Measurements from ENCODE around the gene NRIP2.
"Not testable (repeated sequence)": the region's sequence is repeated elsewhere in the genome, so short reads cannot be mapped to it uniquely, and the experiment has no call there.

The NRIP2 gene, protein sequence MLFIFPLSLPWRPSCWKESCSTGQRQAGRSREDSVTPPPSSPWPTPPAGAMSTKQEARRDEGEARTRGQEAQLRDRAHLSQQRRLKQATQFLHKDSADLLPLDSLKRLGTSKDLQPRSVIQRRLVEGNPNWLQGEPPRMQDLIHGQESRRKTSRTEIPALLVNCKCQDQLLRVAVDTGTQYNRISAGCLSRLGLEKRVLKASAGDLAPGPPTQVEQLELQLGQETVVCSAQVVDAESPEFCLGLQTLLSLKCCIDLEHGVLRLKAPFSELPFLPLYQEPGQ

DNA sequence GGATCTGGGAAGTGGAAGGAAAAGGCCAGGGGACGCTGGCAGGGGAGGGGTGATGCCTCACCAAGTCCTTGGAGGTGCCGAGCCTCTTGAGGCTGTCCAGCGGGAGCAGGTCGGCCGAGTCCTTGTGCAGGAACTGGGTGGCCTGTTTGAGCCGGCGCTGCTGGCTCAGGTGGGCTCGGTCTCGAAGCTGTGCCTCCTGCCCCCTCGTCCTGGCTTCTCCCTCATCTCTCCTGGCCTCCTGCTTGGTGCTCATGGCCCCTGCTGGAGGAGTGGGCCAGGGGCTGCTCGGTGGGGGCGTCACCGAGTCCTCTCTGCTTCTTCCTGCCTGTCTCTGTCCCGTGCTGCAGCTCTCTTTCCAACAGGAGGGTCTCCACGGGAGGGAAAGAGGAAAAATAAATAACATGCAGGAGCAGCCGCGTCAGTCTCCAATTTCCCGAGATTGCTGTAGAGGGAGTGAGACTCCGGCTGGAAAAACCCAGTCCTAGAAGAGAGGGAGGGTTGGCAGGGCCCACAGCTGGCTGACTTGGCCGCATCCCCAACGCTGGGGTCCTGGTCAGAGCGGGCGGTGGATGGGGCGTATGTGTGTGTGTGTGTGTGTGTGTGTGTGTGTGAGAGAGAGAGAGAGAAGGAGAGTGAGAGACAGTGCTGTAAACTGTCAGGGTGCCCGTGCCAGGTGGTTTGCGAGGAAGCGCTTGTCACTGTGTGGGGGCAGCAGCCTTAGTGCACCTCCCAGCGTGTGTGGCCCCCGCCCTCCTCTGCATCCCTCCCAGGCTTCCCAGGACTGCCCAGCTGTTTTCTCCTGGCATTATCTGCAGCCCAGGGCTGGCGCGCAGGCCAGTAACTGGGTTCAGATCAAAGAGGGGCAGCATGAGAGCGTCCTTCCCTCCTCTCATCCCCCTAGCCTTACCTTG is at the start of gene NRIP2:
Gene NRIP2 (minus strand): TSS at position 455 of the 911 bp plus-strand sequence. CDS start 52 bp downstream, at position 403.
- DNase-seq: no peak

DNA sequence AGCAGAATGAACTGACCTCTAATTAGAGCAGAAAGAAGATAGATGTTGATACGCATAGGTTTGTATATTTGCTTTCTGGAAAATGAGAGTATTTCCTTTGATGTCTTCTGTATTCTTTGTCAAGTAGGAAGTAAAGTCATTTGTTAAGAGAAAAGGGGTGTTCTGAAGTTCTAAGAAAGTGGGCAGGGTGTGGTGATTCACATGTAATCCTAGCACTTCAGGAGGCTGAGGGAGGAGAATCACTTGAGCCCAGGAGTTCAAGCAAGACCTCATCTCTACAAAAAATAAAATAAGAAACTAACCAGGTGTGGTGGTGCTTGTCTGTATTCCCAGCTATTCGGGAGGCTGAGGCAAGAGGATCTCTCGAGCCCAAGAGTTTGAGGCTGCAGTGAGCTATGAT is 45.0 kb upstream of the NRIP2 start:
- no peak for DNase-seq

DNA sequence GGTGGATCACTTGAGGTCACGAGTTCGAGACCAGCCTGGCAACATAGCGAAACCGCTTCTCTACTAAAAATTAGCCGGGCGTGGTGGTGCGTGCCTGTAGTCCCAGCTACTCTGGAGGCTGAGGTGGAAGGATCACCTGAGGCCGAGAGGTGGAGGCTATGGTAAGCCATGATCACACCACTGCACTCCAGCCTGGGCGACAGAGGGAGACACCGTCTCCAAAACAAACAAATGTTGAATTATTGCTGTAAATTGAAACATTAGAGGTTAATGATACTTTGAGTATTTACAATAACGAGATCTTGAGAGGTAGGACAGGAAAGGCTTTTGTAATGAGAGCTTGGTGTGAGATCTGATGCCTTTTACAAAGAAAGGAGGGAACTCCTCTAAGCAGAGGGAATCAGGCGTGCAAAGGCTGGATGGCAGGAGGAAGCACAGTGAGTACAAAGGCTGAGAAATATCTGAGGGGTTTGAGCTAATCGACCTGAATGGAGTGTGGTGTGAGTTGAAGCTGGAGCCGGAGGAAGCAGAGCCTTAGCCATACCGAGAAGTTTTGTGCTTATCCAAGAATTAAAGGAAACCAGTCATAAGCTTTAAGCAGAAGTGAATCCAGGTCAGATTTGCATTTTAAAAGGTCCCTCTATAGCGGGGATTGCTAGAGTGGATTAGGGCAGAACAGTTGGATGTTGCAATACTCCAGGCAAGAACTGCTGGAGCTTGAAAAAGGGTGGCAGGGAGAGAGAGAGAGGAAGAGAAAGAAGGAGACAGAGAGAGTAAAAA is 43.3 kb upstream of the NRIP2 start:
- DNase-seq: peak; percentile 50

DNA sequence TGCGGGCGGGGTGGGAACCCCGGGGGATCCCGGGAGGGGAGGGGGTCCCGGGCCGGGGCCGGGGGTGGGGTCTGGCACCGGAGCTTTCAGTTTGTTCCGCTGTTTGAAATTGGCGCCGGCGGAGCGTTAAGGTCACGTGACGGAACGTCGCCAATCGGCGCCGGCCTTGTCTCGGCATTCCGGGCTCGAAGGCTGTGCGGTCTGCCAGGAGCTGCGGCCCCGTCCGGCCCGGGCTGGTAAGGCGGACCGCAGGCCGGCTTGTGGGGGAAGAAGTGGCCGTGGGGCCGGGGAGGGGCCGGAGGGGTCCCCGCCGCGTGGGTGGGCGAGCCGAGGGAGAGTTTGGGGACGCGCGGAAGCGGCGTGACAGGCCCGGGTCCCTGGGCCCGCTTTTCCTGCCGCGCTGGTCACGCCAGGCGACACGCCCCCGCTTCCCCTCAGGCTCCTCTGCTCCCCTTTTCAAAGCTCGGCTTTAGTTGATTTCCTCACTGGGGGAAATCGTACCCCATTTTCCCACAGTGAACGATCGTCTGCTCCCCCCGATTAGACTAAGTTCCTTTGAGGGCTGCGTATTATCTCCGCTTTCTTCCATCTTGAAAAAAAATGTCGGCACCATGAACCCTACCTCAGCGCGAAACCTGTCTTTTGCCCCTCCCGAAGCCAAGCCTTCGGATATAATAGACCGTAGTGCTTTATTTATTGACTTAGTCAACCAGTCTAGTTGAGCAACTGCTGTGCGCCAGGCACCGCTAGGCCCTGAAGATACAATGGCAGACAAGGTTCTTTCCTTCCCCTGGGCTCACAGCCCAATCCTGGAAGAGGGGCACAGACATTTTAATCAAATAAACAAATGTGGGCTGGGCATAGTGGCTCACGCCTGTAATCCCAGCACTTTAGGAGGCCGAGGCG is 42.5 kb upstream of the NRIP2 start, which contains the start of the genes FOXM1 and RHNO1:
Gene FOXM1 (minus strand): TSS at position 128 of the 906 bp plus-strand sequence. CDS start 2,696 bp downstream, outside the sequence.
Gene RHNO1 (plus strand): TSS at position 177 of the 906 bp plus-strand sequence. CDS start 8,144 bp downstream, outside the sequence.
- peak; percentile 97 for DNase-seq

DNA sequence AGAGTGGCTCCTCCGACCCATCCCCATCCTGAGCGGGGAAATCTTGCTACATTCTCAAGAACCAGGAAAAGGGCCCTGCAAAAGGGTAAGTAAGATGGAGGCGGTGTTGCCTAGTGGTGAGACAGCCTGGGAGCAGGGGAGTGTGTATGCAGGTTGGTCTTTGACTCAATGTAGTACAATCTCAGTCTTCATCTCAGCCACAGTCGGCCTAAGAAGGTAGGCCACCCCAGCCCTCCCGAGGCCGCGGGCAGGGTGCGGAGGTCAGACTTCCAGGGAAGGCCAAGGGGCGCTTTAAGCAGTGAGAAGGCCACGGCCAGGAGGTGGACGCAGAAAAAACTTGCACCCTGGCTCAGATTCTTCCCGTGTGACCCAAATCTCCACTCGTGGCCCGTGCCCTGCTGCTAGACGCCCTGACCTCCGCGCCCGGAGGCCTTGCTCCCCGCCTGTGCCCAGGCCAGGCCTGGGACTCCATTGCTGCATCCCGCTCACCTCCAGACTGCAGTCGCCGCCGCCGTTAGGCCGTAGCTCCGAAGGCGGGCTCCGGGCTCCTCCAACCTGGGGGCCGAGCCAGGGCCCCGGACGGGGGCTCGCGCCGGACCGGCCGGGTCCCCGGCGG is 41.7 kb upstream of the NRIP2 start:
- DNase-seq: peak; percentile 63

DNA sequence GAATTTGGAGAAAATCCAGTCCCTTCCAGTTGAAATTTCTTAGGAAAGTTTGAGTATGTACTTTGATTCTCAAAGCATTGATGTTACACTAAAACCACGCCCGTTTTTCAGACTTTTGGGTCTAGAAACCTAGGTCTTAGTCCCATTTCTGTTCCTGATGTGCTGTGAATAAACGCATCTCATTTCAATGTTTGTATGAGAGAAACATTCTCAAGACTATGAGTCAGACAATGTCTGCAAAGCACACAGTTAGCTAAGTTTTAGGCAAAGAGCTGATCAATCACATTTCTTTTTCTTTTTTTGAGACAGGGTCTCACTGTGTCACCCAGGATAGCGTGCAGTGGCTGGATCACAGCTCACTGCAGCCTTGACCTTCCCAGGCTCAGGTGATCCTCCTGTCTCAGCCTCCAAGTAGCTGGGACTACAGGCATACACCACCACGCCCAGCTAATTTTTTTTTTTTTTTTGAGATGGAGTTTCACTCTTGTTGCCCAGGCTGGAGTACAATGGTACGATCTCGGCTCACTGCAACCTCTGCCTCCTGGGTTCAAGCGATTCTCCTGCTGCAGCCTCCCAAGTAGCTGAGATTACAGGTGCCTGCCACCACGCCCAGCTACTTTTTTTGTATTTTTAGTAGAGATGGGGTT is 34.3 kb upstream of the NRIP2 start:
- not testable (repeated sequence) for DNase-seq

DNA sequence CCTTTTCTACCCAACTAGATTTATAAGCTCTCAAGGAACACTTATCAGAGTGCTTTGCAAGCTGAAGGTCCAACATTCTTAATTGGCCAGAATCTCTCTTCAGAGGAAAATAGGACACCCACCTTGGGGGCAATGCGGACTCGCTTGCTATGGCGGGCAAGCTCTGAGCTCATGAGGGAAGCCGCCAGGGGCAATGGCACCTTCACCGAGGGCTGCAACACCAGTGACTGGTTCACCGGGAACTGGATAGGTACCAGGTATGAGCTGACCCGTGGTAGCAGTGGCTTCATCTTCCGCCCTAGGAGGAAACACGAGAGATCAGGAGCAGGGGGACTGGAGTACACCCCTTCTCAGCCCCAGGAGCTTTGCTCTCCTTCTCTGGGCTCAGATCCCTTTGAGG is 29.4 kb upstream of the NRIP2 start:
- no peak for DNase-seq

DNA sequence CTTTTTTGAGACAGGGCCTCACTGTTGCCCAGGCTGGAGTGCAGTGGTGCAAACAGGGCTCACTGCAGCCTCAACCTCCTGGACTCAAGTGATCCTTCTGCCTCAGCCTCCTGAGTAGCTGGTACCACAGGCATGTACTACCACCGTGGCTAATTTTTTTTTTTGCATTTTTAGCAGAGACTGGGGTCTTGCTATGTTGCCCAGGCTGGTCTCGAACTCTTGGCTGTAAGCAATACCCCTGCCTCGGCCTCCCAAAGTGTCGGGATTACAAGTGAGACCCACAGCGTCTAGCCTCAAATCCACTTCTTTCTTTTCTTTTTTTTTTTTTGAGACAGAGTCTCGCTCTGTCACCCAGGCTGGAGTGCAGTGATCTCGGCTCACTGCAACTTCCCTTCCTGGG is 28.6 kb upstream of the NRIP2 start:
- DNase-seq: not testable (repeated sequence)

DNA sequence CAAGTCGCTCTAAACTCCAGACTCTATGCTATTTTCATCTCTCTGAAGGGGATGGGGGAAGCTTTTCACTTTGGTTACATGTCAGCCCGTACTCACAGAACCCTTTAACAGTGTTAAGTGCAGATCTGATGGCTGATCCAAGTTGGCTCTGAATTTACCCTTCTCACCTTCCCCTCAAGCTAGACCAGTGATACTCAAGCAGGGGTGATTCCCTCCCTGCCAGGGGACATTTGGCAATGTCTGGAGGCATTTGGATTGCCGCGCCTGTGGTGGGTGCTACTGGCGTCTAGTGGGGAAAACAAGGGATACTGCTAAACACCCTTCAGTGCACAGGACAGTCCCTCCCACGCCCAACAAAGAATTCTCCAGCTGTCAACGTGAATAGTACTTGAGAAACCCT is 28.0 kb upstream of the NRIP2 start:
- no peak for DNase-seq

DNA sequence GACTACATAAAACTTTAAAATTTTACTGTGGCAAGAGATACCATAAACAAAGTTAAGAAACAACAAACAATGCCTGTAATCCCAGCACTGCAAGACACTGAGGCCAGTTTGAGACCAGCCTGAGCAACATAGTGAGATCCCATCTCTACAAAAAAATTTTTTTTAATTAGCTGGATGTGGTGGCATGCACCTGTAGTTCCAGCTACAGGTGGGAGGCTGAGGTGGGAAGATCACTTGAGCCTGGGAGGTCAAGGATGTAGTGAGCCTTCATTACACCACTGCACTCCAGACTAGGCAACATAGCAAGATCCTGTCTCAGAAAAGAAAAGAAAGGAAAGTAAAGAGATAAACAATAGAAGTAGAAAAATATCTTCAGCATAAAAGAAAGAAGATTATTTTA is 25.3 kb upstream of the NRIP2 start:
- no peak for DNase-seq

DNA sequence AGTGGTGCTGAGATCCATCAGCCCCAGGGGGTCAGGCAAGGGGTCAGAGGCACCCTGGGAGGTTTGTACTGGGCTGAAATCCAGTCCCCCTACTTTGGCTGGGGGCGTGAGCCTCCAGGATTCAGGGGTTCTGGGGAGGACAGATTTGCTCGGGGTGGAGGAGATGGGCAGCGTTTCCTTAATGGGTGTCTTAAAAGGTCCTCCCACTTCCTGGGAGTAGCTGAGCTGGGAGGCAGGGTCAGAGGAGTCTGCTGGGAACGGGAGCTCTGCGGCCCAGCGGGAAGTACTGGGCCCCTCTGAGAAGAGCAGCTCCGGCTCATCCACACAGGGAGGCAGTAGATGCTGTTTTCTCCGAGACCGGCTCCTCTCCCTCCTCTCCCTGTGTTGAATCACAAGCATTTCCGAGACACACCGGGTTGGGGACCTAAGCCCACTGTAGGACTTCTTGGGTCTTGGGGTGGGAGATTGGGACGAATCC is 24.1 kb upstream of the NRIP2 start:
- no peak for DNase-seq

DNA sequence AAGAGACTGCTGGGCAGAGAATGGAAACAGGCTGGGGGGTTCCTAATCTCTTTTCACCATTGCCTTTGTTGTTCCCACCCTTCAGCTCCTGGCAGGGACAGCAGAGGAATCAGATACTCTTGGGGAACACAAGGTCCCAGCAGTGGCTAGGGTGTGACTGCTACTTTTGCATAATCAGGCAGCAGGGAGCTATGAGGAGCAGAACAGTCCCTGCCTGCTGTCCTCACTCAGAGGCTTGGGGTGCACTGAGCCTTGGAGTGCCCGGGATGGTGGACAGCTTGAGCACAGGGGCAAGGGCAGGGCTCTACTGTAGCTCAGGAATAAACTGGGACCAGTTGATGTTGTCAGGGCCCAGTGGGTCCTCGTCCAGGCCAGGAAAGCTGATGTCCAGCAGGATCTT is 23.5 kb upstream of the NRIP2 start:
- DNase-seq: no peak

DNA sequence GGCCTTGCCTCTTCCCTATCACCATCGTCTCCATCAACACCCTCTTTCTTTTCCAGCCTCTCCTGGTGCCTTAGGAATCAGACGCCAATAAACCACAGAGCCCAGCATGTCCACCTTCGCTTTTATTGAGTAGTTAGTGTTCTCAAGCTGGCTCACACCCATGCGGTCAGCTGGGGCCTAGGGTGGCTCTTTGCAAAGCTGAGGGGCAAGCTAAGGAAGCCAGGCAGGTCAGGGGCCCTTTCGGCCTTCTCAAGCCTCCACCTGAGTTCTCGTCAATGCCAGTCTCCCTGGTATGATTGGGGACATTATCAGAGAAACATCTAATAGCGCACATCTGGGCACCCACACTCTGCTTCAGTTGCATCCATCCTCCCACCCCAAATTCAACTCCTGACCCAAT is 22.7 kb upstream of the NRIP2 start:
- DNase-seq: no peak

DNA sequence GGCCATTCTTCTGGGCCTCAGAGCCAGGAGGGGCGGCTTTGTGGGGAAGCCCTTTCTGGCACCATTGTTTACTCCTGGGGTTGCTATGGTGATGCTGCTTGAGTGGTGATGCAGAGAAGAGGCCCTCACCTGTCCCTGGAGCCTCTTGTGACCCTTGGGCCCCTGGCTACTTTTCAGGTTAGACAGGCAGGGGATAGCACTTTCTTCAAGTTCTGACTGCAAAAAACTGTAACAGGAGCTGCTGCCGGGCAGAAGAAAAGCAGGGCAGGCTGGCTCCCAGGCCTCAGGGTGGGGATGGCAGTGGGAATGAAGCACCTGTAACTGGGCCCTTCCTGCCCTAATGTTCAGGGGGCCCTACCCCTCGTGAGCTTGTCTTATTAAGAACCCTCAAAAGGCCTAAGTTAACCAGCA is 22.2 kb upstream of the NRIP2 start, which contains the start of gene TEX52:
Gene TEX52 (minus strand): TSS at position 19 of the 411 bp plus-strand sequence. CDS start 13 bp downstream, at position 6.
- DNase-seq: no peak

DNA sequence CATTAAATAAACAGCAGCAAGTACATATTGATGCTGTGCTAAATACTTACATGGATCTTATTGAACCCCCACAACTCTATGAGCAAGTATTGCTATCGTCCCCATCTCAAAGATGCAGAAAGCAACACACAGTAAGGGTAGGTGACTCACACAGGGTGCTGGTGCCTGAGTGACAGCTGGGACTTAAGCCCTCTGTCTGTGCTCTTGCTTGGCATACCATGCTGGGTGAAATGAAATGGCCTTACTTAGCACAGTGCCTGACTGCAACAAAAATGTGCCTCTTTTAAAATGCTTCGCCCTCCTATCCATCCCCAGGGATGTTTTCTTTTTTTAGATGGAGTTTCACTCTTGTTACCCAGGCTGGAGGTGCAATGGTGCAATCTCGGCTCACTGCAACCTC is 21.2 kb upstream of the NRIP2 start:
- no peak for DNase-seq

DNA sequence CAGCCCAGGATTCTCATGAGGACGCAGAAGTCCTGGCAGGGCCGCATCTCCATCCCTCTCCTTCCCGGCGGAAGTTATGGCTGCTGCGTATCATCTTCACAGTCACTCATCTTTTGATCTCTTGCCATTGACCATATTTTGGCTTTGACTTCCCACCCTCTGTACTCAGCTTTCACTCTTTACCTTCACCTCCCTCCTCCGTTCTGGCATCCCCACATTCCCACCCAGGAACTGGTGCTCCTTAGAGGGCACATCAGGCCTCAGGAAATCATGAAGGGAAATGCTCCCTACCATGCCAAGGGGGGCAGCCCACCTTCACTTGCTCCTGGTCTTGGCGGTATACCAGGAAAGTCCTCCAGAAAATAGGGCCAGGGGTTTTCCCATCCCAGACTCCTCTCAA is 20.7 kb upstream of the NRIP2 start:
- DNase-seq: no peak

DNA sequence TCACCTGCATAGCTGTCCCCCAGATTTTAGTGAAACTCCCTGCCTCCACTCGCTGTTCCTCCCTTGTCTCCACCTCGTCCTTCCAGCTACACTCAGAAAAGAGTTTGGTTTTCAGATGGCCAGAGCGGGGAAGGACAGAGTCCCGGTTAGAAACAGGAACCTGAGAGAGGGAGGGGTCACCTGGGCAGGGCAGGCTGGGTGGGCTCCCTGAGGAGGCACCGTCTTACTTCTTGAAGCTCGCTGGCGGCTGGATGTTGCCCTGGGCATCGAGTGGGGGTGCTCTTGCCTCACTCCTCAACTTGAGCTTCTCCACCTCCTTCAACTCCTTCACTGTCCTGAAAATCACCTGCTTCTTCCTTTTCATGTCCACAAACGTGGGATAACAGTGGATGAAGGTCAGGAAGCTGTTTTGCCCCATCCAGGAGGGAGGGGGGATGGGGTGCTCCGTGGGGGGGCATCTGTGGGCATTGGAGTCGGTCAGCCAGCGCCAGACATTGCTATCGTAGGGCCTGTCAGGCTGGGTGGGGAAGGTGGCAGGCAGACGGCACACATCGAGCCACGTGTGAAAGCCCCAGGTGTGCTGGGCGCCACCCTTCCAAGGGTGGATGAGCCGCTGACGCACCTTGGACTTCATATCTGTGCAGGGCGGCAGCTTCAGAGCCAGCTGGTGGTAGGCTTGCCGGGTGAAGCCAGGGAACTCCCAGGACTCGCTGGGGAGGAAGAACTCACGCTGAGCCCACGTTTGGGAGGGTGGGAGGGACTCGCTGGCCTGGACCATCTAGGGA is 20.0 kb upstream of the NRIP2 start:
- no peak for DNase-seq

DNA sequence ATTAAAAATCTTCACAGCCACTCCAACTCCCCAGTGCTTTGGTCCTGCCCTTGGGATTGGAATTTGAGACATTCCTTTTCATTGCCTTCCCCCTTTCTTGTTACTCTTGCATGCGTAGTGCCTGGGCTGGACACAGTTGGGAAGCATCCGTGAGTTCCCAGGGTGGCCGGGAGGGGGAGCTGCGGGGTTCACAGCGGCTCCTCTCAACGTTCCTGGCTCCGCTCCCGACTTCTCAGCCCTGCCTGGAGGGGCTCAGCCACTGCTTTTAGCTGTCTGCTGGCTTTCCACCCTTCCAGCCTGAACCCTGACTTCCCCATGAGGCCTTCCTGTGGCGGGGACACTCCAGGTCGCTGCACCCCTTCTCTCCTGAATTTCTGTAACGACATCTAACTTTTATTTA is 18.8 kb upstream of the NRIP2 start:
- DNase-seq: peak; percentile 79

DNA sequence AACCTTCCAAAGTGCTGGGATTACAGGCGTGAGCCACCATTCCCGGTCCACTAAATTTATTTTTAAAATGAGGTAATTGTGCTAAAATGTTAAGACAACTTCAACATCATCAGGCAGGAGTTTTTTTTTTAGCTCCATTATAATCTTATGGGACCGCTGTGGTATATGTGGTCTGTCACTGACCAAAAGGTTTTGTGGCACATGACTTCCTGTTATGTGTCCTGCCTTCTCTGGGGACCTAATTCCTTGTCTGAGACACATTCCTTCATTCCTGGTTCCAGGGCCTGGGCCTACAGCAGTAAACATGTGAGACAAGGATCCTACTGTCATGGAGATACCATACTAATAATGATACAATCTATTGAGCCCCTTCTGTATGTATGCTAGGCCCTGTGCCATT is 17.1 kb upstream of the NRIP2 start:
- no peak for DNase-seq

DNA sequence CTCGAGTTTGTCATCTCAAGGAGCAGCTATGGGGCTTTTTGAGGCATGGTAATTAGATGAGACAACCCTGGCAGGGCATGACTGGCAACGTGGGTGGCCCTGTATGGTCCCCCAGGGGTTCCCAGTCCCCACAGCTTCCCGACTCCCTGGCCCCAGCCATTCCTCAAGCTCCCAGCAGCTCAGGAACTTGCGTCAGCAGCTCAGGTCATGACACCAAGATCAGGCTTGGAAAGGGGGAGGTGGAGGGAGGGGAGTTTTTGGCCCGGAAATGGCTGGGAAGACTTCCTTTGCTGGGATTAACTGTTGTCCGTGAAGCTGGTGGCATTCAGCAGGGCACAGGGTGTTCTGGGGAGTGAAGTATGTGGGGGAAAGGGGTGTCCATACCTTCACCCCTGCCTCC is 10.4 kb upstream of the NRIP2 start:
- no peak for DNase-seq

Data from activated effector memory CD4-positive, alpha-beta T cell treated with anti-CD3 and anti-CD28 coated beads, Interleukin-2, amount 50 U/mL, for 16 hours (primary cell).